Esophagus squamous epithelium (tissue), 4 donors: ENCODE results near the gene KCTD17.

Experiments used
- CTCF ChIP-seq, 6 experiments: fragments of 450-650 bp in 4 of 6; fragments of 200-600 bp in 2 of 6; sonication (generic) in 2 of 6; IDR thresholded peaks; one replicate each; pipeline ENCODE4 v1.5.1; 2016 to 2019; ENCODE audit warnings: antibody characterized with exemption in 6 of 6, mild to moderate bottlenecking in 4 of 6, moderate library complexity in 4 of 6
- POLR2A ChIP-seq, 4 donors: fragments of 450-650 bp; IDR thresholded peaks; one replicate each; pipeline ENCODE4 v1.6.1; 2017; ENCODE audit warnings: antibody characterized with exemption in 4 of 4, mild to moderate bottlenecking in 4 of 4, moderate library complexity in 3 of 4

- TF ChIP-seq POLR2A (IDR thresholded peaks at IDR 0.05) (no peak), CTCF (IDR thresholded peaks at IDR 0.05) (no peak)
Observed at GRCh38 chr22:37043209-37043827, 8.2 kb upstream of the KCTD17 start.
